B cell (primary cell): ENCODE measurements around the gene SLC2A9. TPM values are rescaled to one million over a fixed set of nuclear protein-coding genes. Genes with fewer than 3 reads are reported as not detected.

ENCODE experiments used
- ATAC-seq: fragments of 200-7000 bp; cut with Tn5 transposase; one replicate; pipeline ENCODE4 v1.10.0; 2021; ENCODE audit warnings: low read depth, mild to moderate bottlenecking, moderate number of reproducible peaks, moderate library complexity
- CTCF ChIA-PET: fragments of 350-600 bp; sonication (Branson Sonifier 250); formaldehyde crosslinking; loops from one replicate; lab custom pipeline; 2021; ENCODE audit warnings: antibody characterized with exemption, inconsistent platforms; lab: Charles Lee
- POLR2A ChIA-PET: fragments of 350-600 bp; sonication (Branson Sonifier 250); formaldehyde crosslinking; loops from one replicate; lab custom pipeline; 2021; ENCODE audit warnings: antibody characterized with exemption; lab: Charles Lee
- DNase-seq: peaks from one replicate; pipeline ENCODE4 v3.0.0; 2013
- H2AFZ ChIP-seq: 2 replicates; pipeline ENCODE4 v1.6.1; 2012; ENCODE audit warnings: mild to moderate bottlenecking, low read depth, low read length; ENCODE audit not compliant: insufficient read depth, poor library complexity, severe bottlenecking
- H3K27ac ChIP-seq, 2 donors: 1 replicate in 1 of 2; 2 replicates in 1 of 2; pipeline ENCODE4 v1.5.1; 2012 to 2013; ENCODE audit warnings: low read length in 2 of 2, mild to moderate bottlenecking in 2 of 2, moderate library complexity in 1 of 2
- H3K27me3 ChIP-seq, 4 experiments: fragments of 200-600 bp in 1 of 4; sonication (generic) in 1 of 4; replicated peaks in 1 of 4; 1 replicate in 2 of 4; 2 replicates in 2 of 4; pipeline versions ENCODE4 v1.6.1 to v1.7.0; 2013 to 2016; ENCODE audit warnings: low read length in 3 of 4, mild to moderate bottlenecking in 2 of 4, mixed read lengths in 1 of 4, moderate library complexity in 1 of 4; ENCODE audit not compliant: insufficient read depth in 4 of 4, control insufficient read depth in 3 of 4; ENCODE audit errors: control extremely low read depth in 1 of 4
- H3K36me3 ChIP-seq, 2 experiments: replicated peaks in 1 of 2; 1 replicate in 1 of 2; 2 replicates in 1 of 2; pipeline versions ENCODE4 v1.6.1 to v1.7.1; 2013; ENCODE audit warnings: low read length in 1 of 2; ENCODE audit not compliant: insufficient read depth in 2 of 2, control insufficient read depth in 1 of 2; ENCODE audit errors: control extremely low read depth in 1 of 2, extremely low read depth in 1 of 2
- H3K4me1 ChIP-seq, 2 donors: fragments of 200-600 bp in 1 of 2; sonication (generic) in 1 of 2; 1 replicate in 1 of 2; 2 replicates in 1 of 2; pipeline versions ENCODE4 v1.5.1 to v1.6.1; 2013 to 2017; ENCODE audit warnings: low read length in 2 of 2; ENCODE audit not compliant: control insufficient read depth in 2 of 2, insufficient read depth in 2 of 2
- H3K4me2 ChIP-seq: replicated peaks from 2 replicates; pipeline ENCODE3; 2012; ENCODE audit warnings: mild to moderate bottlenecking, low read depth, low read length; ENCODE audit not compliant: poor library complexity, severe bottlenecking
- H3K4me3 ChIP-seq, 5 experiments: fragments of 200-600 bp in 1 of 5; sonication (generic) in 1 of 5; 1 replicate in 3 of 5; 2 replicates in 2 of 5; pipeline versions ENCODE4 v1.5.1 to v1.7.0; 2011 to 2016; ENCODE audit warnings: low read length in 4 of 5, mild to moderate bottlenecking in 4 of 5, low read depth in 2 of 5, control low read depth in 1 of 5, moderate library complexity in 1 of 5; ENCODE audit not compliant: insufficient read depth in 1 of 5; ENCODE audit errors: control extremely low read depth in 1 of 5, extremely low read depth in 1 of 5
- H3K79me2 ChIP-seq: fragments of 200-600 bp; sonication (generic); one replicate; pipeline ENCODE4 v1.6.0; 2016; ENCODE audit warnings: low read length; ENCODE audit not compliant: control insufficient read depth, insufficient read depth
- H3K9ac ChIP-seq: fragments of 200-600 bp; sonication (generic); 2 replicates; pipeline ENCODE4 v1.6.1; 2017; ENCODE audit warnings: mild to moderate bottlenecking, low read length, moderate library complexity
- H3K9me3 ChIP-seq, 3 donors: one replicate each; pipeline versions ENCODE4 v1.6.1 to v1.7.1; 2013; ENCODE audit warnings: low read length in 2 of 3; ENCODE audit not compliant: control insufficient read depth in 2 of 3, insufficient read depth in 1 of 3; ENCODE audit errors: control extremely low read depth in 1 of 3
- H4K20me1 ChIP-seq: 2 replicates; pipeline ENCODE4 v1.6.0; 2012; ENCODE audit warnings: mild to moderate bottlenecking, low read length; ENCODE audit not compliant: insufficient read depth, control insufficient read depth, poor library complexity, severe bottlenecking
- H3K27ac Mint-ChIP-seq: one replicate; pipeline ENCODE4 v1.8.0; 2021; ENCODE audit warnings: mixed read lengths
- H3K27me3 Mint-ChIP-seq: one replicate; pipeline ENCODE4 v1.8.0; 2021; ENCODE audit warnings: mixed read lengths
- H3K4me1 Mint-ChIP-seq: one replicate; pipeline ENCODE4 v1.8.0; 2021; ENCODE audit warnings: mixed read lengths
- H3K4me3 Mint-ChIP-seq: one replicate; pipeline ENCODE4 v1.8.0; 2021; ENCODE audit warnings: mixed read lengths
- H3K9me3 Mint-ChIP-seq: one replicate; pipeline ENCODE4 v1.8.0; 2022; ENCODE audit warnings: mixed read lengths; ENCODE audit not compliant: insufficient read depth
- EZH2 ChIP-seq: IDR thresholded peaks from 2 replicates; pipeline ENCODE4 v1.6.1; 2012; ENCODE audit warnings: borderline replicate concordance, low read depth, mild to moderate bottlenecking, moderate library complexity, low read length; ENCODE audit not compliant: insufficient read depth, poor library complexity, severe bottlenecking
- WGBS: methylation state at CpG from one replicate; pipeline ENCODE4 v1.1.5; 2013; ENCODE audit warnings: missing lambda C conversion rate; ENCODE audit not compliant: insufficient coverage; 5-methylcytosine and 5-hydroxymethylcytosine counted together
- intact Hi-C: fragments of 100-400 bp; cut with micrococcal nuclease; formaldehyde crosslinking; loops from one replicate; pipeline ENCODE4 v1.10.0; 2022
- polyA plus RNA-seq: library from polyadenylated mRNA; depleted of rRNA; stranded (reverse); fragments of >200 nt; gene quantifications from 2 replicates; pipeline ENCODE4 v1.2.3, GENCODE V29; 2012
- total RNA-seq, 2 donors: library from RNA; stranded (reverse); fragments of 120-200 nt in 1 of 2; gene quantifications; 1 replicate in 1 of 2; 2 replicates in 1 of 2; pipeline versions ENCODE4 v1.2.3 to v1.2.4, GENCODE V29; 2013 to 2022
- TF ChIP-seq, protein P1 (sequence below): fragments of 200-600 bp; IDR thresholded peaks from one replicate; pipeline ENCODE4 v1.8.0; 2022; ENCODE audit warnings: antibody characterized with exemption, mild to moderate bottlenecking

Gene SLC2A9
- total and polyA plus RNA-seq, 2 donors (not counting 1 experiment from before 2014, with no cell fraction given): 0.89 to 2.1 TPM

DNA sequence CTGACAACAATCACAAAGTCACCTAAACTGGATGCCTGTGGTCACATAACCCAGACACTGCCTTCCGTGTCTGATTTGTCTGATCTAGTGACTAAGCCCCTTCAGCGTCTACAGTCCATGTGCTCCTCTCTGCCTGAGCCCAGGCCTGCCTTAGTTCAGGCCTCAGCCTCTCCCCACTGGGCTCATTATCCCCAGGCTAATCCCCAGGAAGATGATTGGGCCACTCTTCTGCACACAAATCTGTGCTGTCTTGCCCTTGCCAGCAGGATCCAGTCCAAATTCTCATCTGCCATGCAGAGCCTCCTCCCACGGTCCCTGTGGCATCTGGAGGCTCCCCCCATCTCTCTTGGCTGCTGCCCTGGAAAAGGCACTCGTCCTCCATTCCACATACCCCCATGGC lies 96.5 kb downstream of the SLC2A9 start:
- DNase-seq (no peak), ATAC-seq (no peak)
- POLR2A ChIA-PET: no interaction called here
- Mint-ChIP-seq H3K27me3 (peaks cover 14% of the 10 kb centered on the region), H3K9me3 (no peaks in the 10 kb centered on the region), H3K4me1 (no peaks in the 10 kb centered on the region), H3K4me3 (no peak overlapping the region), H3K27ac (no peak overlapping the region)
- Histone ChIP-seq H4K20me1 (no peaks in the 10 kb centered on the region), H3K27ac (no peak overlapping the region), H3K4me2 (no peak overlapping the region), H3K27me3 (no peaks in the 10 kb centered on the region), H2AFZ (no peak overlapping the region), H3K4me3 (no peak overlapping the region), H3K79me2 (no peaks in the 10 kb centered on the region), H3K4me1 (no peaks in the 10 kb centered on the region), H3K36me3 (no peaks in the 10 kb centered on the region), H3K9ac (no peak overlapping the region), H3K9me3 (no peaks in the 10 kb centered on the region)
- CTCF ChIA-PET: no interaction called here
- 78% methylated on average over 4 of the region's 4 CpGs for WGBS
- TF ChIP-seq, protein P1, sequence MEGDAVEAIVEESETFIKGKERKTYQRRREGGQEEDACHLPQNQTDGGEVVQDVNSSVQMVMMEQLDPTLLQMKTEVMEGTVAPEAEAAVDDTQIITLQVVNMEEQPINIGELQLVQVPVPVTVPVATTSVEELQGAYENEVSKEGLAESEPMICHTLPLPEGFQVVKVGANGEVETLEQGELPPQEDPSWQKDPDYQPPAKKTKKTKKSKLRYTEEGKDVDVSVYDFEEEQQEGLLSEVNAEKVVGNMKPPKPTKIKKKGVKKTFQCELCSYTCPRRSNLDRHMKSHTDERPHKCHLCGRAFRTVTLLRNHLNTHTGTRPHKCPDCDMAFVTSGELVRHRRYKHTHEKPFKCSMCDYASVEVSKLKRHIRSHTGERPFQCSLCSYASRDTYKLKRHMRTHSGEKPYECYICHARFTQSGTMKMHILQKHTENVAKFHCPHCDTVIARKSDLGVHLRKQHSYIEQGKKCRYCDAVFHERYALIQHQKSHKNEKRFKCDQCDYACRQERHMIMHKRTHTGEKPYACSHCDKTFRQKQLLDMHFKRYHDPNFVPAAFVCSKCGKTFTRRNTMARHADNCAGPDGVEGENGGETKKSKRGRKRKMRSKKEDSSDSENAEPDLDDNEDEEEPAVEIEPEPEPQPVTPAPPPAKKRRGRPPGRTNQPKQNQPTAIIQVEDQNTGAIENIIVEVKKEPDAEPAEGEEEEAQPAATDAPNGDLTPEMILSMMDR: no peak
- no peak for TF ChIP-seq EZH2
- intact Hi-C loops: no loop called here

DNA sequence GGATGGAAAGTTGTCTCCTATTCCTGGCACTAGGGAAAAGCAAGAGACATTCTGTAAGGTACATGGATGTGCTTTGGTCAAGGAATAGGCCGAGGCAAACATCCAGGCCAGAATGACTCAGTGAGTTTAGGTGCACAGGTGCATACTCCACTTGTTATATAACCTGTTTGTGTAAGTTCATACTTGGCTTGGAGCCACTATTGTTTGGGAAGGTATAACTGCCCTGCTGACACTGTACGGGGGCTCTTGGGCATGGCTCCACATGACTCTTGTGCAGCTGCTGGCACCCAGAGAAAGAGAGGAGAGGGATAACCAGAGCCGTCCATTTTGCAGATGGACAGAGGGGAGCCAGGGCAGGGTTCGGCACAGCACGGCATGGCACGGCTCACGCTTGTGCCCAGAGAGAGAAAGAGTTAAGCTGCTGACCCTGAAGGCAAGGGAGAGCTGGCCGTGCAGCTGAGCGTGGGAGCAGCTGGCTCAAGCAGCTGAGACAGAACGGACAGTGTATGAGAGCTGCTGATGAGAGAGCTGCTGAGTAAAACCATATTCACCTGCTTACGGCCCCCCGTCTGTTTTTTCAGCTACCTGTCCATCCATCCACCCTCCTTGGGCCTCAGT lies 98.0 kb downstream of the SLC2A9 start:
- H3K4me2 ChIP-seq: no peak overlapping the region
- no peak overlapping the region for H3K9ac ChIP-seq
- no peak overlapping the region for H2AFZ ChIP-seq
- no peak overlapping the region for H3K27ac ChIP-seq
- no peak overlapping the region for H3K4me3 ChIP-seq
- POLR2A ChIA-PET: no interaction called here
- intact Hi-C loops: no loop called here
- H3K36me3 ChIP-seq: no peaks in the 10 kb centered on the region
- no peaks in the 10 kb centered on the region for H3K9me3 ChIP-seq
- no peaks in the 10 kb centered on the region for H3K79me2 ChIP-seq
- no peaks in the 10 kb centered on the region for H3K4me1 Mint-ChIP-seq
- TF ChIP-seq, protein P1: no peak
- TF ChIP-seq EZH2: no peak
- peaks cover 10% of the 10 kb centered on the region for H3K27me3 Mint-ChIP-seq
- H3K9me3 Mint-ChIP-seq: no peaks in the 10 kb centered on the region
- no peaks in the 10 kb centered on the region for H4K20me1 ChIP-seq
- H3K4me3 Mint-ChIP-seq: no peak overlapping the region
- no peaks in the 10 kb centered on the region for H3K4me1 ChIP-seq
- CTCF ChIA-PET: no interaction called here
- H3K27ac Mint-ChIP-seq: no peak overlapping the region
- H3K27me3 ChIP-seq: no peaks in the 10 kb centered on the region
- ATAC-seq: no peak
- 89% methylated on average over 12 of the region's 12 CpGs for WGBS
- DNase-seq: no peak
